Heart left ventricle (tissue), 16 donors: Measurements from ENCODE around the gene GATA6. TPM values are rescaled to one million over a fixed set of nuclear protein-coding genes. Genes with fewer than 3 reads are reported as not detected.

Experiments used
- ATAC-seq, 4 donors: fragments of 200-7000 bp; cut with Tn5 transposase; one replicate each; pipeline ENCODE4 v1.9.1; 2020 to 2022; ENCODE audit warnings: moderate library complexity in 4 of 4, mild to moderate bottlenecking in 3 of 4, moderate number of reproducible peaks in 1 of 4
- DNase-seq, 5 donors: peaks; one replicate each; pipeline ENCODE4 v3.0.0-alpha.2; 2020
- H3K27ac ChIP-seq, 12 donors: fragments of 200-600 bp; sonication (generic) in 4 of 12; one replicate each; pipeline versions ENCODE4 v1.5.0 to v1.8.0; 2016 to 2022; ENCODE audit warnings: mild to moderate bottlenecking in 2 of 12
- H3K27me3 ChIP-seq, 9 donors: fragments of 200-600 bp; sonication (generic) in 2 of 9; one replicate each; pipeline versions ENCODE4 v1.5.1 to v1.8.0; 2016 to 2022; ENCODE audit warnings: mild to moderate bottlenecking in 3 of 9
- H3K36me3 ChIP-seq, 9 donors: fragments of 200-600 bp; sonication (generic) in 2 of 9; one replicate each; pipeline versions ENCODE4 v1.5.0 to v1.8.0; 2018 to 2022; ENCODE audit warnings: mild to moderate bottlenecking in 2 of 9
- H3K4me1 ChIP-seq, 12 donors: fragments of 200-600 bp; sonication (generic) in 4 of 12; one replicate each; pipeline versions ENCODE4 v1.5.0 to v1.8.0; 2016 to 2022; ENCODE audit warnings: mild to moderate bottlenecking in 3 of 12
- H3K4me3 ChIP-seq, 12 donors: fragments of 200-600 bp; sonication (generic) in 4 of 12; one replicate each; pipeline versions ENCODE4 v1.5.0 to v1.8.0; 2017 to 2022; ENCODE audit warnings: mild to moderate bottlenecking in 9 of 12, moderate library complexity in 4 of 12
- H3K9me3 ChIP-seq, 12 donors: fragments of 200-600 bp; sonication (generic) in 4 of 12; one replicate each; pipeline versions ENCODE4 v1.5.0 to v1.8.0; 2016 to 2022; ENCODE audit warnings: mild to moderate bottlenecking in 1 of 12
- CTCF ChIP-seq, 12 donors: fragments of 200-600 bp; sonication (generic) in 4 of 12; IDR thresholded peaks; one replicate each; pipeline versions ENCODE4 v1.5.0 to v1.8.0; 2018 to 2022; ENCODE audit warnings: antibody characterized with exemption in 12 of 12, mild to moderate bottlenecking in 5 of 12
- POLR2A ChIP-seq, 2 donors: fragments of 450-650 bp; IDR thresholded peaks; one replicate each; pipeline ENCODE4 v1.6.1; 2017; ENCODE audit warnings: antibody characterized with exemption in 2 of 2, mild to moderate bottlenecking in 2 of 2, moderate library complexity in 2 of 2
- WGBS, 4 donors: extraction: QIAGEN DNeasy Blood & Tissue Kit in 2 of 4; methylation state at CpG; one replicate each; pipeline versions ENCODE4 v1.1.5 to v1.1.7; 2013 to 2018; 5-methylcytosine and 5-hydroxymethylcytosine counted together
- intact Hi-C, 10 donors: fragments of 100-400 bp; cut with DNase I; formaldehyde crosslinking; loops; one replicate each; pipeline versions ENCODE4 v1.11.1 to v1.14.2; 2022
- polyA plus RNA-seq, 2 donors: library from polyadenylated mRNA; stranded (reverse); fragments of 200-250 nt; gene quantifications; one replicate each; pipeline ENCODE4 v1.2.3, GENCODE V29; 2013
- total RNA-seq, 9 donors: library from RNA; depleted of rRNA in 2 of 9; stranded (reverse); fragments of >200 nt in 2 of 9; fragmentation: NEBNext Ultra II Directional in 3 of 9; extraction: Animal tissue kit (Norgen Biotek cat#: 25700) in 3 of 9; gene quantifications; one replicate each; pipeline versions ENCODE4 v1.1.0 to v1.2.4, GENCODE V29; 2016 to 2023
- donor health status: ischemic (EF 13 %, LVEDD 7.1; RV severe dilation, severe dysfunction).
- donor health status: healthy with polysubstance abuse.
- donor health status: DM: no; HTN: yes; CAD: no.
- donor health status: DM: no; HTN: no; CAD: no.
- donor health status: ischemic (EF 25% LVEDD 6.9; RV normal size, moderate dysfunction).
- donor health status: ischemic (EF 25% LVEDD 5.7; RV mildly dilated, moderate dysfunction).
- donor health status: healthy.
- donor health status: DM: yes; HTN: yes; CAD: no.
- donor health status: ischemic (EF 35%, LVEDD 5.7; RV mildly dilated, moderate dysfunction).
- donor health status: nonischemic (EF 11% LVEDD 7.7; RV severe dilation, severe dysfunction).
- donor health status: DM: yes; HTN: yes; CAD: no.
- donor health status: PGD.
- donor health status: ischemic (EF 29% LVEDD 5.4; RV normal size, mild dysfunction).
- donor health status: nonischemic (EF 23%, LVEDD 6.1; RV moderate dilation, normal function).

Gene GATA6
- total and polyA plus RNA-seq, 11 donors = 42.1 to 97.7 (median 74.9) TPM

- Histone ChIP-seq H3K36me3 (no peaks in the 10 kb centered on the region), H3K4me3 (no peak overlapping the region), H3K9me3 (no peaks in the 10 kb centered on the region), H3K4me1 (peaks cover 0 to 30% (median 8%) of the 10 kb centered on the region in 12 donors), H3K27me3 (no peaks in the 10 kb centered on the region), H3K27ac (no peak overlapping the region)
- DNase-seq (no peak), ATAC-seq (no peak)
- TF ChIP-seq POLR2A (IDR thresholded peaks at IDR 0.05) = no peak
- no peak for TF ChIP-seq CTCF (IDR thresholded peaks at IDR 0.05)
- intact Hi-C loops = no loop called here
- 95 to 99% (median 98%) methylated on average over 4 of the region's 4 CpGs for WGBS, 4 donors
Observed at GRCh38 chr18:22250026-22250425, 80.6 kb downstream of the GATA6 start.

- Histone ChIP-seq H3K4me1 (peaks cover 0 to 36% (median 9%) of the 10 kb centered on the region in 12 donors), H3K4me3 (no peak overlapping the region), H3K36me3 (no peaks in the 10 kb centered on the region), H3K27me3 (no peaks in the 10 kb centered on the region), H3K9me3 (no peaks in the 10 kb centered on the region), H3K27ac (no peak overlapping the region)
- ATAC-seq (peak in 3 of 4 donors; percentile 35 to 50 (median 44)), DNase-seq (peak in 1 of 5 donors; percentile 33)
- WGBS, 4 donors = 66 to 73% (median 70%) methylated on average over 8 of the region's 8 CpGs
- TF ChIP-seq POLR2A (IDR thresholded peaks at IDR 0.05) = no peak
- no peak for TF ChIP-seq CTCF (IDR thresholded peaks at IDR 0.05)
- intact Hi-C loops = no loop called here
Observed at GRCh38 chr18:22250591-22250996, 81.2 kb downstream of the GATA6 start.

Other genes with a start within 250 kb of the GATA6 start
- gene CTAGE1, start 248.3 kb downstream of the GATA6 start, total RNA-seq = not detected
- gene CTAGE1, start 248.3 kb downstream of the GATA6 start, polyA plus RNA-seq = under 1 TPM in 1 of 2 donors, not detected in 1; 0.03 TPM